Effector CD8-positive, alpha-beta T cell (primary cell): Measurements from ENCODE around the gene CEACAM1.
"Not testable (repeated sequence)": the region's sequence is repeated elsewhere in the genome, so short reads cannot be mapped to it uniquely, and the experiment has no call there.

ENCODE experiments used
- DNase-seq: peaks from one replicate; lab custom pipeline; 2025; lab: John Stamatoyannopoulos, UW

CEACAM1 gene

DNA sequence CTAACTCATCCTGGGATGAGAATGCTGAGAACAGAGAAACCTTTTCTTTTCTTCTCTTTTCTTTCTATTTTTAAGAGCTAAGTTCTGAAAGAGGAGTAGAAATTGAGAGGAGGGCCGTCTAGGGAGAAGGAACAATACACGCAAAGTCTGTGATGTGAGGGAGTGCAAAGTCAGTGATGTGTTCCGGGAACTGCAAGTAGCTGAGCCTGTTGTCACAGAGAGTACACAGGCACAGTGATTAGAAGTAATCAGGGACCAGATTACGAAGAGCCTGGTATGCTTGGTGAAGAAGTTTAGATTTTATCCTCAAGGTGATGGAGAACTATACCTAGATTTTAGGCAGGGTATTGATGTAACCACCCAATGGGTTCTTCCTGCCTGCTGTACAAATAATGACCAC, 53.5 kb downstream of the CEACAM1 start:
- DNase-seq: no peak

DNA sequence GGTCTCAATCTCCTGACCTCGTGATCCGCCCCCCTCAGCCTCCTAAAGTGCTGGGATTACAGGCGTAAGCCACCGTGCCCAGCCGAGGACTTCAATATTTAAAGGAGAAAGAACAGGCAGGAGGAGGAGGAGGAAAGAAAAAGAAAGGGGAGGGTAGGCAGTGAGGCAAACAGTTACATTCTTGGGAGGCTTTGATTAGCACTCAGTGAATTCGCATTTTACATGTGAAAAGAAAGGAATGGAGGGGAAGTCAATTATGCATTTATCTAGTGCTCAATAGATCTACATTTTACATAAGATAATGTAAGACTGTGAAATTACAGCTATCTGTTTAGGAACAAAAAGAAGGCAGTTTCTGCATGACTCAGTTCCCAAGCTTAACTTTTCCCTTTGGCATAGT, 54.6 kb downstream of the CEACAM1 start:
- no peak for DNase-seq

DNA sequence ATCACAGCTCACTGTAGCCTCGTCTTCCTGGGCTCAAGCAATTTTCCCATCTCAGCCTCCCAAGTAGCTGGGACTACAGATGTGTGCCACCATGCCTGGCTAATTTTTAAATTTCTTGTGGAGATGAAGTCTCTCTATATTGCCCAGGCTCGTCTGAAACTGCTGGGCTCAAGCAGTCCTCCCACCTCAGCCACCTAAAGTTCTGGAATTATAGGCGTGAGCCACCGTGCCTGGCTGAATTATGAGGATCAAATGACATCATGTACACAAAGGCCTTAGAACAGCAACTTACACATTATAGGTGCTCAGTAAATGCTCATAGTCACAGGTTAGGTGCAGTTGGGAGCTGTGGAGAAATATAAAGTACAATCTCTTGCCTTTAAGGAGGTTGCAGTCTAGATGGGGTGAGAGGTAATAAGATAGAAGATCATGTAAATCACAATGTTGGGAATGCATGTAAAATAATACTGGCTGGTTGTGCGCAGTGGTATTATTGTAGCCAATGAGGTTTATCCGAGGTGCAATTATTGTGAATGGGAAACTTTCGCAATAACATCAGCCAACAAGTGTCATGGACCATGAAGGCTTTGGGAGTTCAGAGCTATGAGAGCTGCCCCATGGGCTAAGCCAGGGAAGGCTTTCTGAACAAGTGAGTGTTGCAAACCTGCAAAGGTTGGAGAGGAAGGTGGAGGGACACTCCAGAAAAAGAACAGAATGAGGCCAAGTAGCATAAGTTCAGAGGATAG, 55.7 kb downstream of the CEACAM1 start:
- no peak for DNase-seq

DNA sequence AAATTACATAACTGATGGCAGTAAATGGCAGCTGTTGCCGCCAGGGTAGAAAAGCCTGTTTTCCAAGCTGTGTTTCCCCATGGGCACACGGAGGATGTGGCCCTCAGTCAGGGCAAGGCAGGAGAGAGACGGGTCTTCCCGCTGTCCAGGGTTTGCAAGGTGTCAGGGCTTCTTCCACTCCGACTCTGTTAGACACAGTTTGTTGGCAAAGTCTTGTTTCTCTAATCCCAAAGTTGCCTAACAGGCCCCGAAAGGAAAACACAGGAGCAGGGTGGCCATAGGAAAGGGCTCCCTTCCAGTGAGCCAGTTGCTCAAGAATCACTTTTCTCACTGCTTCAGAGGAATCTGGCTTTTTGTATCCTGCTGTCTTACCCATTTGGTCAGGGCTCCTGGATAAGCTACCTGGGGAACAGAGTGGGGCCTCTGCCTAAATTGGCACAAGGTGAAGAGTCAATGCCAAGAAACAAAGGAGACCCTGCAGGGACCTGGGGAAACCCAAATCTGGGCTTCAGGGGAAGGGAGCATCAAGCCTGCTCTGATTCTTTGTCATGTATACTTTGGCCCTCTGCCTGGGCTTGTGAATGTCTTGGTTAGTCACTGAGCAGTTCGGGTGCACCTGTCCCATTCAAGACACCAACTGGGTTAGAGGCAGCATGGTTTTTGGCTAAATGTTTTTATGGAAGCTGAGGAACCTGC, 56.6 kb downstream of the CEACAM1 start:
- no peak for DNase-seq

DNA sequence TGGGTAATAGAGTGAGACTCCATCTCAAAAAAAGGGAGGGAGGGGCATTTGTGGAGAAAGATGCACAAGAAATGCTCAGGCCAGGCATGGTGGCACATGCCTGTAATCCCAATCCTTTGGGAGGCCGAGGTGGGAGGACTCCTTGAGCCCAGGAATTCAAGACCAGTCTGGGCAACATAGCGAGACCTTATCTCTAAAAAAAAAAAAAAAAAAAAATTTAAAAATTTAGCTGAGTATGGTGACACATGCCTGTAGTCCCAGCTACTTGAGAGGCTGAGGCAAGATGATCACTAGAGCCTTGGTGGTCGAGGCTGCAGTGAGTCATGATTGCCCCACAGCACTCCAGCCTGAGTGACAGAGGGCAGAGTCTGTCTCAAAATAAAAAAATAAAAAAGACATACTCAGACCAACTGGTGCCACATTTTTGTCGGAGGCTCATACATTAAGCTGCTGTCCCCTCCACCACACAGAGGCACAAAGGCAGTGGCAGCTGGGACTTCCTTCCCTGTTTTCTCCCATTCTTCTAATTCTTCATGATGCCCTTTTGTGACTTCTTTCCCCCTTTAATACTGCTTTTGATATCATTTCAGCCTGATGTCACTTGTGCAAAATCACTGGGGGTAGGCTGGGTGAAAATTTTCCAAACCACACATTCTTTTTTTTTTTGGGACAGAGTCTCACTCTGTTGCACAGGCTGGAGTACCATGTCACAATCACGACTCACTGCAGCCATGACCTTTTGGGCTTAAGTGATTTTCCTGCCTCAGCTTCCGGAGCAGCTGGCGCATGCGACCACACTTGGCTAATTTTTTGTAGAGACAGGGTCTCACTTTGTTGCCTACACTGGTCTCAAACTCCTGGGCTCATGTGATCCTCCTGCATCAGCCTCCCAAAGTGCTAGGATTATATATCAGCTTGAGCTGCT, 58.7 kb downstream of the CEACAM1 start:
- DNase-seq: no peak

DNA sequence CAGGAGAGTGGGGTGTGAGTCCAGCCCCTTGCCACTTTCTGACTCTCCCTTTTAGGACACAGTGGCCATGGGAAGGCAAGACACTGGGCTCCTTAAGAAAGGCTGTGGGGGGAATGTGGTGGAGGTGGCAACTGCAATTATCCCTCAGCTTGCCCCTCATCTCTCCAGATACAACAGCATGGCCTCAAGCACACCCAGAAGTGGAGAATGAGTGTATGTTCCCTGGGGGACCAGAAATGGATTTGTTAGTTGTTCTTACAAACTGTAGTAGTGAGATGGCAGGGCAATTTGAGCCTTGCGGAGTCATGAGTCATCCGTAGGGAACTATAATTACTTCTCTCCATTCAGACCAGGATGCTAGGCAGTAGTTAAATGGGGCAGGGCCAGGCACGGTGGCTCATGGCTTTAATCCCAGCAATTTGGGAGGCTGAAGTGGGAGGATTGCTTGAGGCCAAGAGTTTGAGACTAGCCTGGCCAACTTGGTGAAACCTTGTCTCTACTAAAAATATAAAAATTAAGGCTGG, 59.9 kb downstream of the CEACAM1 start:
- no peak for DNase-seq

DNA sequence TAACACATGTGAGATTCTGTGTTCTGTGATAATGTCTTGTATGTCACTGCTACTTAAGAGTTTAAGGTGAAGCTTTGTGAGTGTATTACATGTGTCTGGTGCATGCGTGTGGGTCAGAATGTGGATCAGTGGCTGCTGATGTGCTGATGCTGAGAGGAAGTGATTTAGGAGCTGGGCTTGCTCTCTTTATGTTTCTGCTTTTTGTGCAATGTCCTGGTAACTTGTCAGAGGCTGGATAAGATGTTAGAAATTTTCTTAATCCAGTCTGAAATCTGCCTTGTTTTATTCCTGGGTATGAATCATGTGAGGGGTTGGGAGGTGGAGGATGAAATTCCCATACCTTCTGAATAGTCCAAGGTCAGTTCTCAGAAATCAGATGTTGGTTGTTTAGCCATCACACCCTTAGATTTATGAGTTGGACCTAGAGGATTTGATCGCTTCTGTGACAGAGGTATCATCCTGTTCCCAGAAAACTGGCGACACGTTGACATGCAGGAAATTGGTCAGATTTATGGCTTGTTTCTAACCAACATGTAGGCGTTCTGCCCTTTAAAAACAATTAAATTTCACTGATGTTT, 61.0 kb downstream of the CEACAM1 start:
- DNase-seq: no peak

DNA sequence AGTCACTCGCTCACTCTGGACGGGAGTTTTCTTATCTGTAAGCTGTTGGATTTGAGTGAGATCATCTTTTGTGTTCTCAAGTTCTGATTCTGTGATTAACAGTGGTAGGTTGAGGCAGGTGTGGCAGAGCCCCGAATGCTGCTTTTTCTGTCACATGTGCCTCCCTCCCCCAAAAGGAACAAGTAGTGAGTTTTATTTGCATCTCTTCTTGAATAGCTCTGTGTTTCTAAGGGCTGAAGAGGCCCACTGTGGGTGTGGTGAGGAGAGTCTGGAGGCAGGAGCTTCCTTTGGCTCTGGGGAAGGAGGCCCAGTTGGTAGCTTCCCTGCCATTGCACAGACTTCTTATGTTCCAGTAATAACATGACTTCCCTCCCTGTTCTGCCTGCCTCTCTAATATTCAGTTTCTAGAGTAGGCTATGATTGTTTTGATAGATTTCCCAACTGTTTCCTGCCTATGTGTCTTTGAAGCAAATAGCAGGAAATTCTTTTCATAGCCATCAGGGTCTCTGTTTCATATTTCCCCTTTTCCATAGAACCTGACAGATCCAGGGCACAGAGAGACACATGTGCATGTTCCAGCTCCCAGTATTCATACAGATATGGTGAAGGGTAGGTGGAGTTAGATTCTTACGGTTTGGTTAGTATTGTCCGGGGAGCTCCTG, 61.6 kb downstream of the CEACAM1 start:
- DNase-seq: no peak

DNA sequence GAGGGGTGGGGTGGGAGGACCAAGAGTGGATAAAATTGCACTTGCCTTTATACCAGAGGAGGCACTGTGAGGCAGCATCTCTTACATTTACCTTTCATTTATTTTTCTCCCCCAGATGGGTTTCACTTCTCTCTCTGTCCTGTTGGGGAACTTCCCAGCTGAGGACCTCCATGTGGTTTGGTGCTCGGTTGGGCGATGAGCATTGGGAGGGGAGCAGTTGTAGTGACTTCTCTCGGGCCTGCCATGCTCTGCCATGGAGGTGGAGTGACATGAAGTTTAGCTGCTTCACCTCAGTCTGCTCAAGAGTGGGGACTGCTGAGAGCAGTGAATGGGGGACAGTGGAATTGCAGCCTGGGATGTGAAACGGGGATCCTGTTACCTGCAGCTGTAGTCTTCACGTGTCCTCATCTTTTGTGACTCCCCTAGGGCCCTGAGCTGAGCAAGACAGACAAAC, 62.4 kb downstream of the CEACAM1 start:
- DNase-seq: no peak

DNA sequence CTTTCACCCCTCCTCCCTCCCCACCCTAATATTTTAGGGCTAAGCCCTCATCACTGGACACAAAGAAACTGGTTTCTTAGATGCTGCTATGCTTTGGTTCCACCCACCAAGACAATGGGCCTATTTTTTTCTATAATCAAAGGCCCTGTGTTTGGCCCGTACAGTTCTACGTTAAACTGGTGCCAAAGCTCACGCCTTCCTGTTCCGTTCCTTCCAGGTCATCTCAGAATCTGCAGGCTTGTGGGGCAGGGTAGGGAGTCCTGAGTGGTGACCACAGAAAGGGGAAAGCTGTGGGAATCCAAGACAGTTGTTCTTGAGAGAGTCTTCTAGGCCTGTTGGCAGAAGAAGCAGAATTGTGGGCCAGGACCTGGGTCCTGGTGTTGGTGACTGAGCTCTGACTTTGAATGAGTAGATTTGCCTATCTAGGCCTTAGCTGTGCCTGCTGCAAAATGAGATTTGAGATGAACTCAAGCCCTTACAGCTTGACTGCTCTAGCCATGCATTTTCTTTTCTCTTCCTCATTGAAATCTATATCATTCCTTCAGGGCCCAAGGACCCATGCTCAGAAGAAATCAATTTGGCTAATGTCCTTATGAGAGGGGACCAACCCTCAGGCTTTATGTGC, 66.5 kb downstream of the CEACAM1 start:
- no peak for DNase-seq

DNA sequence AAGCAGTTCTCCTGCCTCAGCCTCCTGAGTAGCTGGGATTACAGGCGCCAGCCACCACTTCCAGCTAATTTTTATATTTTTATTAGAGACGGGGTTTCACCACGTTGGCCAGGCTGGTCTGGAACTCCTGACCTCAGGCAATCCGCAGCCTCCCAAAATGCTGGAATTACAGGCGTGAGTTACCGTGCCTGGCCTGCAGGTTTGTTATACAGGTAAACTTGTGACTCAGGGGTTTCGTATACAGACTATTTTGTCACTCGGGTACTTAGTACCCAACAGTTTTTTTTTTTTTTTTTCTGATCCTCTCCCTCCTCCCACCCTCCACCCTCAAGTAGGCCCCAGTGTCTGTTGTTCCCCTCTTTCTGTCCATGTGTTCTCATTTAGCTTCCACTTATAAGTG, 67.0 kb downstream of the CEACAM1 start:
- DNase-seq: not testable (repeated sequence)

DNA sequence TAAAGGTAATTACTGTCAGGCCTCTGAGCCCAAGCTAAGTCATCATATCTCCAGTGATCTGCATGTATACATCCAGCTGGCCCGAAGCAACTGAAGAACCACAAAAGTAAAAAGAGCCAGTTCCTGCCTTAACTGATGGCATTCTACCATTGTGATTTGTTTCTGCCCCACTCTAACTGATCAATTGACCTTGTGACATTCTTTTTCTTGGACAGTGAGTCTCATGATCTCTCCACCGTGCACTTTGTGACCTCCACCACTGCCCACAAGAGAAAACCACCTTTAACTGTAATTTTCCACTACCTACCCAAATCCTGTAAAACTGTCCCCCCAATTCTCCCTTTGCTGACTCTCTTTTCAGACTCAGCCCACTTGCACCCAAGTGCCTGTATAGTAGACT, 68.4 kb downstream of the CEACAM1 start:
- DNase-seq: no peak
